Upper lobe of left lung (tissue), 4 donors: ENCODE results near the gene PARM1.

ENCODE experiments used
- CTCF ChIP-seq, 6 experiments: fragments of 450-650 bp in 4 of 6; fragments of 200-600 bp in 2 of 6; sonication (generic) in 2 of 6; IDR thresholded peaks; one replicate each; pipeline ENCODE4 v1.5.1; 2016 to 2019; ENCODE audit warnings: antibody characterized with exemption in 6 of 6
- POLR2A ChIP-seq, 4 donors: fragments of 450-650 bp; IDR thresholded peaks; one replicate each; pipeline ENCODE4 v1.5.1; 2016 to 2017; ENCODE audit warnings: antibody characterized with exemption in 4 of 4, mild to moderate bottlenecking in 2 of 4
- POLR2AphosphoS5 ChIP-seq, 2 donors: sonication (generic); formaldehyde crosslinking; IDR thresholded peaks; one replicate each; pipeline ENCODE4 v1.5.1; 2017; ENCODE audit warnings: antibody characterized with exemption in 2 of 2

- TF ChIP-seq CTCF (IDR thresholded peaks at IDR 0.05) (no peak), POLR2AphosphoS5 (IDR thresholded peaks at IDR 0.05) (no peak), POLR2A (IDR thresholded peaks at IDR 0.05) (no peak)
Measured at GRCh38 chr4:74999714-75000309, 66.9 kb downstream of the PARM1 start.
